Esophagus muscularis mucosa (tissue), 4 donors: ENCODE data around the gene TMEM240.

Experiments used
- EP300 ChIP-seq: sonication (generic); formaldehyde crosslinking; IDR thresholded peaks from one replicate; pipeline ENCODE4 v1.6.1; 2017; ENCODE audit warnings: antibody characterized with exemption
- POLR2A ChIP-seq: fragments of 450-650 bp; IDR thresholded peaks from one replicate; pipeline ENCODE4 v1.6.1; 2017; ENCODE audit warnings: antibody characterized with exemption, moderate library complexity, mild to moderate bottlenecking, low read depth
- POLR2AphosphoS5 ChIP-seq, 2 donors: sonication (generic); formaldehyde crosslinking; IDR thresholded peaks; one replicate each; pipeline ENCODE4 v1.6.1; 2017; ENCODE audit warnings: antibody characterized with exemption in 2 of 2
- TF ChIP-seq, protein P1 (sequence below), 3 experiments: fragments of 200-600 bp in 2 of 3; fragments of 450-650 bp in 1 of 3; sonication (generic) in 2 of 3; IDR thresholded peaks; one replicate each; pipeline ENCODE4 v1.5.1; 2017 to 2019; ENCODE audit warnings: antibody characterized with exemption in 3 of 3, mild to moderate bottlenecking in 2 of 3, moderate library complexity in 1 of 3

- TF ChIP-seq EP300 (no peak), POLR2A (no peak), POLR2AphosphoS5 (IDR thresholded peaks at IDR 0.05) (no peak)
- TF ChIP-seq, protein P1, sequence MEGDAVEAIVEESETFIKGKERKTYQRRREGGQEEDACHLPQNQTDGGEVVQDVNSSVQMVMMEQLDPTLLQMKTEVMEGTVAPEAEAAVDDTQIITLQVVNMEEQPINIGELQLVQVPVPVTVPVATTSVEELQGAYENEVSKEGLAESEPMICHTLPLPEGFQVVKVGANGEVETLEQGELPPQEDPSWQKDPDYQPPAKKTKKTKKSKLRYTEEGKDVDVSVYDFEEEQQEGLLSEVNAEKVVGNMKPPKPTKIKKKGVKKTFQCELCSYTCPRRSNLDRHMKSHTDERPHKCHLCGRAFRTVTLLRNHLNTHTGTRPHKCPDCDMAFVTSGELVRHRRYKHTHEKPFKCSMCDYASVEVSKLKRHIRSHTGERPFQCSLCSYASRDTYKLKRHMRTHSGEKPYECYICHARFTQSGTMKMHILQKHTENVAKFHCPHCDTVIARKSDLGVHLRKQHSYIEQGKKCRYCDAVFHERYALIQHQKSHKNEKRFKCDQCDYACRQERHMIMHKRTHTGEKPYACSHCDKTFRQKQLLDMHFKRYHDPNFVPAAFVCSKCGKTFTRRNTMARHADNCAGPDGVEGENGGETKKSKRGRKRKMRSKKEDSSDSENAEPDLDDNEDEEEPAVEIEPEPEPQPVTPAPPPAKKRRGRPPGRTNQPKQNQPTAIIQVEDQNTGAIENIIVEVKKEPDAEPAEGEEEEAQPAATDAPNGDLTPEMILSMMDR (IDR thresholded peaks at IDR 0.05): no peak
Measured at GRCh38 chr1:1527092-1527816, 13.2 kb downstream of the TMEM240 start.
